HUES64 (cell line): ENCODE data around the gene P4HA3.

Experiments
- H3K27ac ChIP-seq: 2 replicates; pipeline ENCODE4 v1.7.0; 2013; ENCODE audit warnings: low read depth, low read length, inconsistent platforms
- H3K27me3 ChIP-seq: 2 replicates; pipeline ENCODE4 v1.6.1; 2013; ENCODE audit warnings: mild to moderate bottlenecking, low read length; ENCODE audit not compliant: insufficient read depth
- H3K36me3 ChIP-seq: 2 replicates; pipeline ENCODE4 v1.6.1; 2013; ENCODE audit warnings: mild to moderate bottlenecking, low read length; ENCODE audit not compliant: insufficient read depth
- H3K4me1 ChIP-seq: 2 replicates; pipeline ENCODE4 v1.6.1; 2013; ENCODE audit warnings: mild to moderate bottlenecking, low read length, moderate library complexity; ENCODE audit not compliant: insufficient read depth
- H3K4me3 ChIP-seq: 2 replicates; pipeline ENCODE4 v1.5.1; 2013; ENCODE audit warnings: mild to moderate bottlenecking, low read length, moderate library complexity
- H3K9ac ChIP-seq: 2 replicates; pipeline ENCODE4 v1.6.1; 2013; ENCODE audit warnings: mild to moderate bottlenecking, low read depth, low read length
- H3K9me3 ChIP-seq: 2 replicates; pipeline ENCODE4 v1.6.1; 2013; ENCODE audit warnings: low read depth, low read length; ENCODE audit not compliant: insufficient read depth
- WGBS: fragments of 150-250, 120-280 bp; methylation state at CpG from one replicate; pipeline ENCODE4 v1.1.7; 2013; ENCODE audit warnings: missing lambda C conversion rate; 5-methylcytosine and 5-hydroxymethylcytosine counted together

P4HA3 gene

GRCh38 chr11:74262725-74263124 is 48.7 kb downstream of the P4HA3 start:
- no peak overlapping the region for H3K27ac ChIP-seq
- H3K9ac ChIP-seq = no peak overlapping the region
- 98% methylated on average over 2 of the region's 2 CpGs for WGBS
- no peaks in the 10 kb centered on the region for H3K36me3 ChIP-seq
- no peaks in the 10 kb centered on the region for H3K27me3 ChIP-seq
- H3K4me1 ChIP-seq = no peaks in the 10 kb centered on the region
- peaks cover 9% of the 10 kb centered on the region for H3K9me3 ChIP-seq
- H3K4me3 ChIP-seq = no peak overlapping the region

GRCh38 chr11:74257959-74258553 is 53.4 kb downstream of the P4HA3 start:
- 82% methylated on average over 4 of the region's 4 CpGs for WGBS
- Histone ChIP-seq H3K36me3 (peaks cover 20% of the 10 kb centered on the region), H3K4me1 (no peaks in the 10 kb centered on the region), H3K27ac (no peak overlapping the region), H3K9ac (no peak overlapping the region), H3K27me3 (no peaks in the 10 kb centered on the region), H3K4me3 (no peak overlapping the region), H3K9me3 (peaks cover 9% of the 10 kb centered on the region)

- no peaks in the 10 kb centered on the region for H3K4me1 ChIP-seq
- 93% methylated on average over 5 of the region's 5 CpGs for WGBS
- no peak overlapping the region for H3K27ac ChIP-seq
- H3K27me3 ChIP-seq = no peaks in the 10 kb centered on the region
- H3K4me3 ChIP-seq = no peak overlapping the region
- H3K36me3 ChIP-seq = peaks cover 33% of the 10 kb centered on the region
- H3K9me3 ChIP-seq = peaks cover 8% of the 10 kb centered on the region
- no peak overlapping the region for H3K9ac ChIP-seq
Observed at GRCh38 chr11:74256378-74257133, 54.9 kb downstream of the P4HA3 start.

GRCh38 chr11:74255741-74256375 is 55.6 kb downstream of the P4HA3 start:
- Histone ChIP-seq H3K4me1 (no peaks in the 10 kb centered on the region), H3K9ac (no peak overlapping the region), H3K9me3 (0 out of 2 replicates have a peak, but pooled peaks cover 4% of the 10 kb centered on the region), H3K36me3 (peaks cover 40% of the 10 kb centered on the region), H3K27ac (no peak overlapping the region), H3K27me3 (no peaks in the 10 kb centered on the region), H3K4me3 (no peak overlapping the region)
- 75% methylated on average over 5 of the region's 5 CpGs for WGBS

GRCh38 chr11:74253361-74253760 is 58.1 kb downstream of the P4HA3 start:
- Histone ChIP-seq H3K4me1 (peaks cover 7% of the 10 kb centered on the region), H3K27me3 (no peaks in the 10 kb centered on the region), H3K9me3 (no peaks in the 10 kb centered on the region), H3K36me3 (peaks cover 59% of the 10 kb centered on the region), H3K27ac (no peak overlapping the region), H3K9ac (no peak overlapping the region), H3K4me3 (no peak overlapping the region)
- WGBS = 95% methylated on average over 8 of the region's 8 CpGs

- Histone ChIP-seq H3K9me3 (no peaks in the 10 kb centered on the region), H3K4me3 (no peak overlapping the region), H3K27me3 (no peaks in the 10 kb centered on the region), H3K27ac (no peak overlapping the region), H3K4me1 (peaks cover 7% of the 10 kb centered on the region), H3K36me3 (peaks cover 77% of the 10 kb centered on the region), H3K9ac (no peak overlapping the region)
- 81% methylated on average over 2 of the region's 2 CpGs for WGBS
Observed at GRCh38 chr11:74249496-74249895, 61.9 kb downstream of the P4HA3 start.

- 100% methylated on average over 1 of the region's 1 CpG for WGBS
- H3K4me3 ChIP-seq = no peak overlapping the region
- no peaks in the 10 kb centered on the region for H3K27me3 ChIP-seq
- no peak overlapping the region for H3K9ac ChIP-seq
- peaks cover 7% of the 10 kb centered on the region for H3K4me1 ChIP-seq
- peaks cover 72% of the 10 kb centered on the region for H3K36me3 ChIP-seq
- no peaks in the 10 kb centered on the region for H3K9me3 ChIP-seq
- H3K27ac ChIP-seq = no peak overlapping the region
Observed at GRCh38 chr11:74248469-74248868, 63.0 kb downstream of the P4HA3 start.

- H3K27me3 ChIP-seq = no peaks in the 10 kb centered on the region
- peaks cover 78% of the 10 kb centered on the region for H3K36me3 ChIP-seq
- no peak overlapping the region for H3K9ac ChIP-seq
- H3K27ac ChIP-seq = no peak overlapping the region
- H3K9me3 ChIP-seq = no peaks in the 10 kb centered on the region
- WGBS = 97% methylated on average over 1 of the region's 1 CpG
- H3K4me1 ChIP-seq = no peaks in the 10 kb centered on the region
- H3K4me3 ChIP-seq = no peak overlapping the region
Observed at GRCh38 chr11:74238243-74238642, 73.2 kb downstream of the P4HA3 start.

GRCh38 chr11:74237541-74237940 is 73.9 kb downstream of the P4HA3 start:
- H3K27ac ChIP-seq = no peak overlapping the region
- no peak overlapping the region for H3K4me3 ChIP-seq
- no peak overlapping the region for H3K9ac ChIP-seq
- no peaks in the 10 kb centered on the region for H3K9me3 ChIP-seq
- 92% methylated on average over 2 of the region's 2 CpGs for WGBS
- H3K4me1 ChIP-seq = no peaks in the 10 kb centered on the region
- H3K36me3 ChIP-seq = peaks cover 78% of the 10 kb centered on the region
- H3K27me3 ChIP-seq = no peaks in the 10 kb centered on the region

GRCh38 chr11:74235121-74235520 is 76.3 kb downstream of the P4HA3 start:
- 93% methylated on average over 4 of the region's 4 CpGs for WGBS
- H3K9ac ChIP-seq = no peak overlapping the region
- peaks cover 80% of the 10 kb centered on the region for H3K36me3 ChIP-seq

GRCh38 chr11:74233683-74234082 is 77.8 kb downstream of the P4HA3 start:
- Histone ChIP-seq H3K27ac (no peak overlapping the region), H3K9ac (no peak overlapping the region), H3K4me1 (no peaks in the 10 kb centered on the region), H3K9me3 (no peaks in the 10 kb centered on the region), H3K36me3 (peaks cover 74% of the 10 kb centered on the region), H3K27me3 (no peaks in the 10 kb centered on the region), H3K4me3 (no peak overlapping the region)
- WGBS = 92% methylated on average over 3 of the region's 3 CpGs

More at GRCh38 chr11:74235121-74235520, 76.3 kb downstream of the P4HA3 start:
- Histone ChIP-seq H3K4me1 (no peaks in the 10 kb centered on the region), H3K9me3 (no peaks in the 10 kb centered on the region), H3K27me3 (no peaks in the 10 kb centered on the region), H3K4me3 (no peak overlapping the region), H3K27ac (no peak overlapping the region)
